Caco-2 (cell line): ENCODE measurements around the gene STAC3. TPM values are rescaled to one million over a fixed set of nuclear protein-coding genes. Genes with fewer than 3 reads are reported as not detected.
A peak's percentile ranks its signal among the peaks of the same experiment; 100 is the strongest.

ENCODE experiments used
- BruUV-seq: library from RNA; stranded (reverse); fragments of 400-500 nt; replicated peaks from 2 replicates; lab custom pipeline; 2021; lab: Mats Ljungman, UMichigan
- CTCF ChIA-PET: fragments of 300-600 bp; sonication (Branson Sonifier 250); formaldehyde crosslinking; loops from one replicate; lab custom pipeline; 2022; ENCODE audit warnings: antibody characterized with exemption; lab: Charles Lee
- POLR2A ChIA-PET: fragments of 300-600 bp; sonication (Branson Sonifier 250); formaldehyde crosslinking; loops from one replicate; lab custom pipeline; 2022; ENCODE audit warnings: antibody characterized with exemption; lab: Charles Lee
- DNase-seq, 2 experiments: peaks; one replicate each; pipeline versions ENCODE4 v3.0.0 to v3.0.0-alpha.2; 2020 to 2022
- H3K27me3 ChIP-seq: replicated peaks from 2 replicates; pipeline ENCODE4 v1.6.0; 2011; ENCODE audit warnings: low read length; ENCODE audit not compliant: control insufficient read depth, insufficient read depth
- H3K36me3 ChIP-seq: 2 replicates; pipeline ENCODE4 v1.5.1; 2011; ENCODE audit warnings: low read length; ENCODE audit not compliant: control insufficient read depth, insufficient read depth
- H3K4me1 ChIP-seq: fragments of 250-450 bp; sonication (Bioruptor Pico); 2 replicates; pipeline ENCODE4 v1.5.1; 2020; ENCODE audit warnings: mild to moderate bottlenecking
- H3K4me3 ChIP-seq: 2 replicates; pipeline ENCODE4 v1.5.1; 2011; ENCODE audit warnings: low read depth, mild to moderate bottlenecking, control low read depth, low read length
- H3K9me3 ChIP-seq: fragments of 250-450 bp; sonication (Bioruptor Pico); 2 replicates; pipeline ENCODE4 v1.5.1; 2020; ENCODE audit warnings: mild to moderate bottlenecking, moderate library complexity
- H3K27ac Mint-ChIP-seq: one replicate; pipeline ENCODE4 v1.8.0; 2022; ENCODE audit warnings: mixed read lengths; ENCODE audit not compliant: unreplicated experiment
- H3K27me3 Mint-ChIP-seq: one replicate; pipeline ENCODE4 v1.8.0; 2022; ENCODE audit warnings: mixed read lengths; ENCODE audit not compliant: insufficient read depth, unreplicated experiment
- H3K36me3 Mint-ChIP-seq: one replicate; pipeline ENCODE4 v1.8.0; 2022; ENCODE audit warnings: mild to moderate bottlenecking, mixed read lengths; ENCODE audit not compliant: insufficient read depth, unreplicated experiment
- H3K4me1 Mint-ChIP-seq: one replicate; pipeline ENCODE4 v1.8.0; 2022; ENCODE audit warnings: low read depth, mixed read lengths; ENCODE audit not compliant: unreplicated experiment
- H3K4me3 Mint-ChIP-seq: one replicate; pipeline ENCODE4 v1.8.0; 2022; ENCODE audit warnings: mild to moderate bottlenecking, moderate library complexity, mixed read lengths; ENCODE audit not compliant: unreplicated experiment
- H3K9me3 Mint-ChIP-seq: one replicate; pipeline ENCODE4 v1.8.0; 2022; ENCODE audit warnings: mixed read lengths; ENCODE audit not compliant: unreplicated experiment
- CTCF ChIP-seq, 2 experiments: fragments of 200-600 bp in 1 of 2; IDR thresholded peaks; 1 replicate in 1 of 2; 2 replicates in 1 of 2; pipeline versions ENCODE4 v1.5.1 to v1.8.0; 2011 to 2022; ENCODE audit warnings: antibody characterized with exemption in 1 of 2, control low read depth in 1 of 2, inconsistent platforms in 1 of 2, low read depth in 1 of 2, low read length in 1 of 2, mild to moderate bottlenecking in 1 of 2, moderate library complexity in 1 of 2; ENCODE audit not compliant: insufficient read depth in 1 of 2, severe bottlenecking in 1 of 2, unreplicated experiment in 1 of 2
- intact Hi-C: fragments of 100-400 bp; cut with micrococcal nuclease; formaldehyde crosslinking; loops from one replicate; pipeline ENCODE4 v1.10.0; 2022; ENCODE audit not compliant: unreplicated experiment
- total RNA-seq: library from RNA; stranded (reverse); gene quantifications from 2 replicates; pipeline ENCODE4 v1.2.3, GENCODE V29; 2022

STAC3 gene
- total RNA-seq, 1 experiment from 2014 or later: 0.70 TPM

- no peak overlapping the region for H3K4me3 Mint-ChIP-seq
- ChIA-PET CTCF (no interaction called here), POLR2A (no interaction called here)
- no peaks in the 10 kb centered on the region for H3K27me3 Mint-ChIP-seq
- H3K9me3 Mint-ChIP-seq: no peaks in the 10 kb centered on the region
- TF ChIP-seq CTCF (IDR thresholded peaks at IDR 0.05; ENCODE audit: insufficient read depth in 1 of 2, low read depth in 1 of 2, low read length in 1 of 2, severe bottlenecking in 1 of 2, unreplicated experiment in 1 of 2): no peak
- TSS peak; percentile 17 for BruUV-seq
- H3K27ac Mint-ChIP-seq: no peak overlapping the region
- peaks cover 99% of the 10 kb centered on the region for H3K36me3 Mint-ChIP-seq
- intact Hi-C loops: no loop called here
- Histone ChIP-seq H3K4me1 (peaks cover 5% of the 10 kb centered on the region; the same call in 1 of the 2 replicates), H3K36me3 (peaks cover 8% of the 10 kb centered on the region), H3K27me3 (no peaks in the 10 kb centered on the region), H3K9me3 (no peaks in the 10 kb centered on the region), H3K4me3 (no peak overlapping the region)
- H3K4me1 Mint-ChIP-seq: peaks cover 24% of the 10 kb centered on the region
- DNase-seq: no peak
Measured at GRCh38 chr12:57234233-57234570, 16.8 kb downstream of the STAC3 start.

- no peak for DNase-seq
- intact Hi-C loops: no loop called here
- TF ChIP-seq CTCF (IDR thresholded peaks at IDR 0.05; ENCODE audit: insufficient read depth in 1 of 2, low read depth in 1 of 2, low read length in 1 of 2, severe bottlenecking in 1 of 2, unreplicated experiment in 1 of 2): no peak
- Mint-ChIP-seq H3K4me3 (no peak overlapping the region), H3K27me3 (no peaks in the 10 kb centered on the region), H3K27ac (no peak overlapping the region), H3K4me1 (peaks cover 20% of the 10 kb centered on the region), H3K36me3 (peaks cover 94% of the 10 kb centered on the region), H3K9me3 (no peaks in the 10 kb centered on the region)
- Histone ChIP-seq H3K4me1 (peaks cover 4% of the 10 kb centered on the region; the same call in 1 of the 2 replicates), H3K36me3 (peaks cover 8% of the 10 kb centered on the region), H3K4me3 (no peak overlapping the region), H3K9me3 (no peaks in the 10 kb centered on the region), H3K27me3 (no peaks in the 10 kb centered on the region)
- CTCF ChIA-PET: interaction anchor here (0.8 kb wide), 1 partner anchor 74 kb away, joined by 3 read pairs; no protein-coding TSS in a partner anchor
- POLR2A ChIA-PET: no interaction called here
- no TSS peak for BruUV-seq
Measured at GRCh38 chr12:57233357-57234232, 17.4 kb downstream of the STAC3 start.

GRCh38 chr12:57232156-57232756, 18.7 kb downstream of the STAC3 start:
- H3K36me3 ChIP-seq: peaks cover 8% of the 10 kb centered on the region
- POLR2A ChIA-PET: no interaction called here
- no peak for TF ChIP-seq CTCF (IDR thresholded peaks at IDR 0.05; ENCODE audit: insufficient read depth in 1 of 2, low read depth in 1 of 2, low read length in 1 of 2, severe bottlenecking in 1 of 2, unreplicated experiment in 1 of 2)
- Mint-ChIP-seq H3K4me3 (peak overlapping the region; percentile 31), H3K36me3 (peaks cover 81% of the 10 kb centered on the region), H3K27me3 (no peaks in the 10 kb centered on the region), H3K9me3 (no peaks in the 10 kb centered on the region), H3K4me1 (peaks cover 11% of the 10 kb centered on the region), H3K27ac (no peak overlapping the region)
- CTCF ChIA-PET: interaction anchor here (1.5 kb wide), 1 partner anchor 108 kb away, joined by 3 read pairs; no protein-coding TSS in a partner anchor
- H3K4me1 ChIP-seq: peaks cover 4% of the 10 kb centered on the region; the same call in 1 of the 2 replicates
- no TSS peak for BruUV-seq
- intact Hi-C loops: no loop called here
- no peaks in the 10 kb centered on the region for H3K9me3 ChIP-seq
- DNase-seq: no peak
- H3K27me3 ChIP-seq: no peaks in the 10 kb centered on the region
- H3K4me3 ChIP-seq: no peak overlapping the region
